ENCODE measurements around the gene DSG2. TPM values are rescaled to one million over a fixed set of nuclear protein-coding genes. Genes with fewer than 3 reads are reported as not detected.

DSG2 gene
- total and polyA plus RNA-seq, 2 of the 4 experiments (the other 2 are of a cell fraction) = 1.8 to 2.3 TPM

GRCh38 chr18:31592506-31593157 lies 94.7 kb downstream of the DSG2 start:
- H3K36me3 ChIP-seq (ENCODE audit: control insufficient read depth, insufficient read depth, low read length) = no peaks in the 10 kb centered on the region
- H3K4ac ChIP-seq (ENCODE audit: low read depth, low read length) = no peak overlapping the region
- no peak overlapping the region for H3K27ac ChIP-seq (ENCODE audit: insufficient read depth, low read length)
- H3K56ac ChIP-seq (ENCODE audit: extremely low read depth, insufficient read depth, low read length) = no peak overlapping the region
- dilution Hi-C loops (cut with HindIII; ENCODE audit: low sequenced_read_pairs, unreplicated experiment) (no loop called here), in situ Hi-C loops (cut with MboI; ENCODE audit: low sequenced_read_pairs) (no loop called here), intact Hi-C loops (cut with micrococcal nuclease) (no loop called here)
- H2AFZ ChIP-seq (replicated peaks; ENCODE audit: low read length, poor library complexity) = no peak overlapping the region
- H4K91ac ChIP-seq (ENCODE audit: insufficient read depth, low read depth, low read length) = no peak overlapping the region
- no peak for TF ChIP-seq CHD1 (IDR thresholded peaks at IDR 0.05; ENCODE audit: low read depth, low read length)
- TF ChIP-seq CEBPB (IDR thresholded peaks at IDR 0.05; ENCODE audit: low read depth, low read length) = no peak
- no peak for TF ChIP-seq POLR2A (IDR thresholded peaks at IDR 0.05; ENCODE audit: low read depth, low read length)
- TF ChIP-seq NFE2L2 (IDR thresholded peaks at IDR 0.05; ENCODE audit: low read depth, low read length) = no peak
- TF ChIP-seq FOS (IDR thresholded peaks at IDR 0.05; ENCODE audit: low read depth, low read length) = no peak
- TF ChIP-seq ELK1 (IDR thresholded peaks at IDR 0.05; ENCODE audit: borderline replicate concordance, low read depth, low read length) = no peak
- TF ChIP-seq MXI1 (IDR thresholded peaks at IDR 0.05; ENCODE audit: borderline replicate concordance, low read depth, low read length) = no peak
- TF ChIP-seq MAFK (IDR thresholded peaks at IDR 0.05; ENCODE audit: low read depth, low read length) = no peak
- no peak for TF ChIP-seq RAD21 (IDR thresholded peaks at IDR 0.05; ENCODE audit: low read length)
- TF ChIP-seq USF2 (IDR thresholded peaks at IDR 0.05; ENCODE audit: low read depth, low read length) = no peak
- TF ChIP-seq RFX5 (IDR thresholded peaks at IDR 0.05; ENCODE audit: low read depth, low read length) = no peak
- TF ChIP-seq RCOR1 (IDR thresholded peaks at IDR 0.05; ENCODE audit: insufficient replicate concordance, low read length) = no peak
- no peak for TF ChIP-seq MAZ (IDR thresholded peaks at IDR 0.05; ENCODE audit: borderline replicate concordance, low read depth, low read length)
- TF ChIP-seq BHLHE40 (IDR thresholded peaks at IDR 0.05; ENCODE audit: low read depth, low read length) = no peak
- H3K4me1 ChIP-seq (ENCODE audit: control insufficient read depth, insufficient read depth, low read length) = no peaks in the 10 kb centered on the region
- H2BK20ac ChIP-seq (ENCODE audit: low read depth, low read length) = no peak overlapping the region
- WGBS, 2 experiments (ENCODE audit: extremely low coverage in 2 of 2, insufficient read length in 1 of 2) = 40% methylated on average over 1 of the region's 10 CpGs; no CpG with 5 or more reads in 1 of the 2 experiments
- H3K9me1 ChIP-seq (ENCODE audit: insufficient read depth, low read length) = no peaks in the 10 kb centered on the region
- no peak overlapping the region for H3K4me2 ChIP-seq (ENCODE audit: low read depth, low read length)
- CTCF ChIA-PET = no interaction called here
- no peak overlapping the region for H3K14ac ChIP-seq (replicated peaks; ENCODE audit: low read depth, low read length)
- ATAC-seq (ENCODE audit: low read depth) = no peak
- no peaks in the 10 kb centered on the region for H3K27me3 ChIP-seq (ENCODE audit: control insufficient read depth, insufficient read depth, low read length)
- no peak overlapping the region for H4K8ac ChIP-seq (ENCODE audit: low read depth in 2 of 2, low read length in 2 of 2)
- DNase-seq = no peak
- no peak overlapping the region for H3K18ac ChIP-seq (ENCODE audit: low read depth, low read length)
- no peak overlapping the region for H2BK15ac ChIP-seq (ENCODE audit: low read depth, low read length)
- H2BK5ac ChIP-seq (ENCODE audit: low read depth, low read length, poor library complexity, severe bottlenecking) = no peak overlapping the region
- no peaks in the 10 kb centered on the region for H4K20me1 ChIP-seq (ENCODE audit: insufficient read depth, low read length)
- BruUV-seq (replicated peaks) = no TSS peak
- no peak overlapping the region for H2AK9ac ChIP-seq (replicated peaks; ENCODE audit: low read depth, low read length, poor library complexity)
- H3K23ac ChIP-seq (ENCODE audit: low read depth, low read length) = no peak overlapping the region
- no peak overlapping the region for H2AK5ac ChIP-seq (ENCODE audit: low read depth, low read length)
- no peaks in the 10 kb centered on the region for H3K79me1 ChIP-seq (ENCODE audit: low read depth in 1 of 2, low read length in 2 of 2)
- no peak overlapping the region for H4K5ac ChIP-seq (ENCODE audit: low read depth, low read length)
- no peaks in the 10 kb centered on the region for H3K9me3 ChIP-seq (ENCODE audit: control insufficient read depth, insufficient read depth, low read length)
- H3K9ac ChIP-seq (ENCODE audit: low read depth, low read length) = no peak overlapping the region
- H3K4me3 ChIP-seq (ENCODE audit: insufficient read depth, low read depth, low read length) = no peak overlapping the region
- POLR2A ChIA-PET (ENCODE audit: unreplicated experiment) = no interaction called here
- H2BK120ac ChIP-seq (ENCODE audit: low read depth, low read length) = no peak overlapping the region

Measured in IMR-90 (cell line).